MCF 10A (cell line): ENCODE measurements around the gene INSL3. TPM values are rescaled to one million over a fixed set of nuclear protein-coding genes. Genes with fewer than 3 reads are reported as not detected.

ENCODE experiments used
- BruUV-seq: library from RNA; stranded (reverse); fragments of 400-500 nt; replicated peaks from 2 replicates; lab custom pipeline; 2021; lab: Mats Ljungman, UMichigan
- CTCF ChIA-PET: fragments of 300-600 bp; sonication (Branson Sonifier 250); formaldehyde crosslinking; extraction: SDS; loops from one replicate; lab custom pipeline; 2021; ENCODE audit warnings: antibody characterized with exemption, inconsistent platforms; lab: Yijun Ruan, JAX
- POLR2A ChIA-PET: fragments of 300-600, 350-650 bp; sonication (Branson Sonifier 250); formaldehyde crosslinking; extraction: SDS; loops from one replicate; lab custom pipeline; 2020; ENCODE audit warnings: antibody characterized with exemption, inconsistent platforms; lab: Yijun Ruan, JAX
- DNase-seq: peaks from one replicate; pipeline ENCODE4 v3.0.0-alpha.2; 2018; ENCODE audit not compliant: unreplicated experiment
- H3K27ac Mint-ChIP-seq: one replicate; pipeline ENCODE4 v1.8.0; 2022; ENCODE audit warnings: mild to moderate bottlenecking, low read depth, mixed read lengths; ENCODE audit not compliant: unreplicated experiment
- H3K27me3 Mint-ChIP-seq: one replicate; pipeline ENCODE4 v1.8.0; 2022; ENCODE audit warnings: mixed read lengths; ENCODE audit not compliant: insufficient read depth, unreplicated experiment
- H3K36me3 Mint-ChIP-seq: one replicate; pipeline ENCODE4 v1.8.0; 2022; ENCODE audit warnings: mild to moderate bottlenecking, moderate library complexity, mixed read lengths; ENCODE audit not compliant: insufficient read depth, unreplicated experiment
- H3K4me1 Mint-ChIP-seq: one replicate; pipeline ENCODE4 v1.8.0; 2022; ENCODE audit warnings: mixed read lengths; ENCODE audit not compliant: insufficient read depth, unreplicated experiment
- H3K4me3 Mint-ChIP-seq: one replicate; pipeline ENCODE4 v1.8.0; 2022; ENCODE audit warnings: mild to moderate bottlenecking, moderate library complexity, mixed read lengths; ENCODE audit not compliant: unreplicated experiment
- H3K9me3 Mint-ChIP-seq: one replicate; pipeline ENCODE4 v1.8.0; 2022; ENCODE audit warnings: mixed read lengths; ENCODE audit not compliant: unreplicated experiment
- intact Hi-C: fragments of 100-400 bp; cut with micrococcal nuclease; formaldehyde crosslinking; loops from 2 replicates; pipeline ENCODE4 v1.14.1; 2022
- total RNA-seq: library from RNA; stranded (reverse); gene quantifications from 2 replicates; pipeline ENCODE4 v1.2.3, GENCODE V29; 2022
- TF ChIP-seq, protein P1 (sequence below): fragments of 200-600 bp; IDR thresholded peaks from one replicate; pipeline ENCODE4 v1.8.0; 2022; ENCODE audit warnings: antibody characterized with exemption, mild to moderate bottlenecking; ENCODE audit not compliant: unreplicated experiment

INSL3 gene
- total RNA-seq, 1 experiment from 2014 or later, result not detected

DNA sequence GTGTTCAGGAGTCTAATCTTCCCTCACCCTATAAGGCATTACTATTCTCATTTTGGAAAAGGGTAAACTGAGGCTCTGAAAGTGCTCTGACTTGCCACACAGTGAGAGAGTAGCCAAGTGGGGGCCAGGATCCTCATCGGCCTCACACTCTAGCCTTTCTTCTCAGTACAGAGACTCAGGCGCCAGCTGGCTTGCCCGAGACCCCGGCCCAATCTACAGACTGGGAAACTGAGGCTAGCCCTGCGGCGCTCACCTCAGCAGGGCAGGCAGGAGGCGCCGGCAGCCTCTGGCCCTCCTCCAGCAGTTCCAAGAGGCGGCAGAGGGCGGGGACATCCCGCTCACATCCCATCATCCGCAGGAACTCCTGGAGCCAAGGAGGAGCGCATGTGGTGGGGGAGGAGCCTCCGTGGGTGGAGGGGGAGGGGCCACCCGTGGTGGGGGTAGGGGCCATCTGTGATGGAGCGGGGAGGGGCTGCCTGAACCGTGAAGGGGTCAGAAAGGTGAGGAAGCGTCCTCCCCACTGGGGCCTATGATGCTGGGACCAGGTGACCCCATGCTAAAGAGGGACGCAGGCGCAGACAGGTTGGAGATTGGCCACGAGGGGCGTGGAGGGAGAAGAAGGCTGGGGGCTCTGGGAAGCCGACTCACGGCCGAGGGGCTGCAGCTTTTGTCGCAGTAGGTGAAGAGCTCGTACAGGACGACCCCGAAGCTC, 8.7 kb upstream of the INSL3 start:
- no TSS peak for BruUV-seq
- CTCF ChIA-PET, result interaction anchor here (0.6 kb wide), 1 partner anchor 108 kb away, joined by 3 read pairs; no protein-coding TSS in a partner anchor

DNA sequence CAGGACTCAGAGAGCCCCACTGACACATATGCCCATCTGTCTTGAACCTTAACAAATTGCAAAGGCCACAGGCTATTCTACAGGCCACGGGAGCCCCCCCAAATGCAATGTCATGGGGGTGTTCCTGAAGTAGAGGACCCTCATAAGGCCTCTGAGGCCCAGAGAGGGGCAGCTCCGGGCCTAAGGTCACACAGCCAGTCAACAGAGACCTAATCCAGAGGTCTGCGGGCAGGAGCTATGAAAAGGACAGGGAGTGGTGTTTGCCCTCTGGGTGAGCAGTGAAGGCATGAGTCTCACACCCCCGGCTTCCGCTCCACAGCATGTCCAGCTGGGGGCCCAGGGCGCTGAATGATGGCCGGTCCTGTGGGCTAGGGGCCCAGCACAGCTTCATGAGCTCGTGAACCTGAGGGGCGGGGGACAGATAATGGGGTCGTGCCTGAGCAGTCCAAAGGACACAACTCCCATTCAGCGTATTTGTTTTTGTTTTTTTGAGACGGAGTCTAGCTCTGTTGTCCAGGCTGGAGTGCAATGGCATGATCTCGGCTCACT, 5.3 kb upstream of the INSL3 start:
- no peaks in the 10 kb centered on the region for H3K9me3 Mint-ChIP-seq
- ChIA-PET CTCF (interaction anchor here (0.7 to 1.4 kb wide), 2 partner anchors 29 to 42 kb away, joined by 3 to 4 read pairs; no protein-coding TSS in a partner anchor), POLR2A (interaction anchor here (0.6 kb wide), 1 partner anchor 34 kb away, joined by 6 read pairs; no protein-coding TSS in a partner anchor)
- TF ChIP-seq, protein P1, sequence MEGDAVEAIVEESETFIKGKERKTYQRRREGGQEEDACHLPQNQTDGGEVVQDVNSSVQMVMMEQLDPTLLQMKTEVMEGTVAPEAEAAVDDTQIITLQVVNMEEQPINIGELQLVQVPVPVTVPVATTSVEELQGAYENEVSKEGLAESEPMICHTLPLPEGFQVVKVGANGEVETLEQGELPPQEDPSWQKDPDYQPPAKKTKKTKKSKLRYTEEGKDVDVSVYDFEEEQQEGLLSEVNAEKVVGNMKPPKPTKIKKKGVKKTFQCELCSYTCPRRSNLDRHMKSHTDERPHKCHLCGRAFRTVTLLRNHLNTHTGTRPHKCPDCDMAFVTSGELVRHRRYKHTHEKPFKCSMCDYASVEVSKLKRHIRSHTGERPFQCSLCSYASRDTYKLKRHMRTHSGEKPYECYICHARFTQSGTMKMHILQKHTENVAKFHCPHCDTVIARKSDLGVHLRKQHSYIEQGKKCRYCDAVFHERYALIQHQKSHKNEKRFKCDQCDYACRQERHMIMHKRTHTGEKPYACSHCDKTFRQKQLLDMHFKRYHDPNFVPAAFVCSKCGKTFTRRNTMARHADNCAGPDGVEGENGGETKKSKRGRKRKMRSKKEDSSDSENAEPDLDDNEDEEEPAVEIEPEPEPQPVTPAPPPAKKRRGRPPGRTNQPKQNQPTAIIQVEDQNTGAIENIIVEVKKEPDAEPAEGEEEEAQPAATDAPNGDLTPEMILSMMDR, result no peak
- H3K27ac Mint-ChIP-seq, result no peak overlapping the region
- DNase-seq, result no peak
- no peaks in the 10 kb centered on the region for H3K36me3 Mint-ChIP-seq
- no peak overlapping the region for H3K4me3 Mint-ChIP-seq
- peaks cover 7% of the 10 kb centered on the region for H3K4me1 Mint-ChIP-seq
- no TSS peak for BruUV-seq
- H3K27me3 Mint-ChIP-seq, result peaks cover 13% of the 10 kb centered on the region
- intact Hi-C loops, result no loop called here

More for the DNA sequence above, 8.7 kb upstream of the INSL3 start:
- Mint-ChIP-seq H3K4me3 (no peak overlapping the region), H3K36me3 (no peaks in the 10 kb centered on the region), H3K27ac (no peak overlapping the region), H3K4me1 (peaks cover 7% of the 10 kb centered on the region), H3K27me3 (no peaks in the 10 kb centered on the region), H3K9me3 (no peaks in the 10 kb centered on the region)
- POLR2A ChIA-PET, result interaction anchor here (0.6 to 0.7 kb wide), 2 partner anchors 104 to 353 kb away, joined by 3 read pairs; no protein-coding TSS in a partner anchor
- DNase-seq, result no peak
- TF ChIP-seq, protein P1, result no peak
- intact Hi-C loops, result no loop called here

DNA sequence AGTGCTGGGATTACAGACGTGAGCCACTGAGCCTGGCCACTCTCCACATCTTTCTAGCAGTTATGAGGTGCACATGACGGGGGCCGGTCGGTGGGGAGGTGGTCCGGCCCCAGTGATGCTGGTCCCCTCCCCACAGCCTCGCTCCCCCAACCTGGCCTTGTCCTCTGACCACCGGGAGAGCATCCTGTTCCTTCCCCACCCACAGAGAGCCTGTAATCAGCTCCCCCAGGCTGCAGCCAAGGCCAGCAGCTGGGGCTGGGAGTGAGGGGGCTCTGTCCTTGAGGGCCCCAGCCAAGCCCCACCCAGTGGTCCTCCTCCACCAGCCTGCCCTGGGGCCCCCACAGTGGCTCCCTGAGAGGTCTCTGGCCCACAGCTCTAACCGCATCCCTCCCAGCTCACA, 3.0 kb upstream of the INSL3 start:
- H3K4me3 Mint-ChIP-seq, result no peak overlapping the region
- H3K27ac Mint-ChIP-seq, result no peak overlapping the region
- TF ChIP-seq, protein P1, result no peak
- peaks cover 13% of the 10 kb centered on the region for H3K27me3 Mint-ChIP-seq
- DNase-seq, result no peak
- H3K4me1 Mint-ChIP-seq, result peaks cover 7% of the 10 kb centered on the region
- BruUV-seq, result no TSS peak
- no peaks in the 10 kb centered on the region for H3K36me3 Mint-ChIP-seq
- POLR2A ChIA-PET, result no interaction called here
- CTCF ChIA-PET, result interaction anchor here (0.6 kb wide), 1 partner anchor 439 kb away, joined by 3 read pairs; no protein-coding TSS in a partner anchor
- no peaks in the 10 kb centered on the region for H3K9me3 Mint-ChIP-seq
- intact Hi-C loops, result no loop called here

DNA sequence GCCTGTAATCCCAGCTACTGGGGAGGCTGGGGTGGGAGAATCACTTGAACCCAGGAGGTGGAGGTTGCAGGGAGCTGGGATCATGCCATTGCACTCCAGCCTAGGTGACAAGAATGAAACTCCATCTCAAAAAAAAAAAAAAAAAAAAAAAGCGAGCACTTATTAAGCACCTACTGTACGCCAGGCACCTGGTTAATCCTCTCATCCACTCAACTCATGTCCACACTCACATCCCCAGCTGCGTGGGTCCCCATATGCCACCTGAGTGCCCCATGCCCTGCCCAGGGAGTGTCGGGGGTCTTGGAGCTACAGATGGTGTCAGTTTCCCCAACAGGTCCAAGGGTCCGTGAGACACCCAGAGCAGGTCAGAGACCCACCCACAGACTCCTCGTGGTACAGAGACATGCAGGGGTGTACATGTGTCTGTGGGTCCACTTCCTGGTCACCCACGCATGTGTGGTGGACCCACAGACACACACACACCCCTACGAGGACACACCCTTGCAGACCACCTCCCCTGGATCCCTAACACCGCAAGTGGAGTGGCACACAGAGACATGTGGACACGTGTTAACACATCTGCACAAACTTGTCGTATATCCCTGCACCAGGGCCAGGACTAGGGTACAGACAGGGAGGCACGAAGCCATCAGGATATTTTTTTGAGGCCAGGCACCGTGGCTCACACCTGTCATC, 3.5 kb downstream of the INSL3 start:
- CTCF ChIA-PET, result interaction anchor here (0.7 kb wide), 2 partner anchors 19 to 1005 kb away, joined by 3 read pairs; no protein-coding TSS in a partner anchor
- H3K4me1 Mint-ChIP-seq, result no peaks in the 10 kb centered on the region
- no peak overlapping the region for H3K4me3 Mint-ChIP-seq
- no peaks in the 10 kb centered on the region for H3K27me3 Mint-ChIP-seq
- TF ChIP-seq, protein P1, result no peak
- H3K36me3 Mint-ChIP-seq, result no peaks in the 10 kb centered on the region
- POLR2A ChIA-PET, result interaction anchor here (0.5 kb wide), 1 partner anchor 423 kb away, joined by 3 read pairs; no protein-coding TSS in a partner anchor
- DNase-seq, result no peak
- BruUV-seq, result no TSS peak
- no peaks in the 10 kb centered on the region for H3K9me3 Mint-ChIP-seq
- intact Hi-C loops, result no loop called here
- no peak overlapping the region for H3K27ac Mint-ChIP-seq
